Measurements from ENCODE around the gene GCH1.

- TF ChIP-seq CTCF (IDR thresholded peaks at IDR 0.05; ENCODE audit: low read length) = no peak
- TF ChIP-seq EZH2 (IDR thresholded peaks at IDR 0.05; ENCODE audit: borderline replicate concordance, low read length) = no peak
These were observed 67.9 kb downstream of the GCH1 start for GRCh38 chr14:54834727-54835126.
